ENCODE results near the gene USPL1.

The USPL1 gene

DNA sequence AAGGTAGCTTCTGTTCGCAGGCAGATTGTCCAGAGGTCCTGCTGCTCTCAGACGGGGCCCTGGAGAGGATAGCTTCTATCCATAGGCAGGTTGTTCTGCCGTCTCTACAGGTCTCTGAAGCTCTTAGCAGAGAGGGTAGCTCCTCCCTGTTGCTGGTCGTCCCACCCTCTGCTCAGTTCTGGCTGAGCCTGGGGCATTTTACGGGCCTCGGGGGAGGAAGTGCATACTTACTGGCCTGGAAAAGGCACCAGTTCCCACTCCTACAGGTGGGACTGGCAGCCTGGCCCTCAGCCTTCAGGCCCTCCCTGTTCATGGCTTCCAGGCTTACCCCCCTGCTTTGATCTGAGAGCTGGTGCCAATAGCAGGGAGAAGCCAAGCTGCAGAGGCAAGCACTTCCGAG is 42.3 kb downstream of the USPL1 start:
- DNase-seq (ENCODE audit: low spot score) = no peak

GRCh38 chr13:30660796-30661195 is 43.1 kb downstream of the USPL1 start:
- DNase-seq (ENCODE audit: low spot score) = no peak

DNA sequence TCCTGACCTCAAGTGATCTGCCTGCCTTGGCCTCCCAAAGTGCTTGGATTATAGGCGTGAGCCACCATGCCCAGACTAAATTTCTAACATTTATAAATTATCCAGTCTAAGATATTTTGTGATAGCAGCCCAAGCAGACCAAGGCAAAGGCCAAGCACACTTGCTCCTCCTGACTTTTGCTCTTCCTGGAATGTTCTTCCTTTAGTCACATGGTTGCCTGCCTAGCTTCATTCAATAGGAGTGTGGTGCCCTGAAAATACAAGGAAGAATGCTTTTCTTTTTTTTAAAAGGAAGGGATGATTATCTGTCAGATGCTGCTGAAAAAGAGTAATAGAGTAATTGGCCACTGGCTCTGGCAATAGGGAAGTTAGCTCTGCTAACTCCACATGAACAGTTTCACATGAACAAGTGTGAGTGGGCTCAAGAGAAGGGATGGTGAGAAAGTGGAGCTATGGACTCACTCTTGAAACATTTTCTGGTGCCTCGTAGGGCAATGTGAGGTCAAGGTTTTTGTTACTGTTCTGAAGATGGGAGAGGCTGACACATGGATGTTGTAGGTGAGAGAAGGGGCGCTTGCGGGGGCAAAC is 47.1 kb downstream of the USPL1 start:
- DNase-seq (ENCODE audit: low spot score) = no peak

DNA sequence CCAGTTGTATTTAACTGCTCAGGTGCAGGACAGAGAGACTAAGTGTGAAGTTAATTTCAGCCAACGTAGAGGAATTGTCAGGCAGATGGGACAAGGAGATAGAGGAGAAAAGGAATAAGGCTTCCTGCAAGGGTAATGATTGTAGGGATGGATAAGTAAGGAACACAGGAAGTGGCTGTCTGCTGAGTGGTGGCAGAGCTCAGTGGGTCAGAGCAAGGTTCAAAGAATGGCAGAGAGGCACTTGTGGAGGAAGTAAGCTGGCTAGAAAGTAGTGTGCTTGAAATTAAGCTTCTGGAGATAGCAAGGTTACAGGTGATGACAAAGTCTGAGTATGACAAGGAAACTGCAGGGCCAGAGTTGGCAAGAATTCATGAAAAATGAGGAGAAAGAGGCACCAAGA is 47.9 kb downstream of the USPL1 start:
- DNase-seq (ENCODE audit: low spot score) = no peak

DNA sequence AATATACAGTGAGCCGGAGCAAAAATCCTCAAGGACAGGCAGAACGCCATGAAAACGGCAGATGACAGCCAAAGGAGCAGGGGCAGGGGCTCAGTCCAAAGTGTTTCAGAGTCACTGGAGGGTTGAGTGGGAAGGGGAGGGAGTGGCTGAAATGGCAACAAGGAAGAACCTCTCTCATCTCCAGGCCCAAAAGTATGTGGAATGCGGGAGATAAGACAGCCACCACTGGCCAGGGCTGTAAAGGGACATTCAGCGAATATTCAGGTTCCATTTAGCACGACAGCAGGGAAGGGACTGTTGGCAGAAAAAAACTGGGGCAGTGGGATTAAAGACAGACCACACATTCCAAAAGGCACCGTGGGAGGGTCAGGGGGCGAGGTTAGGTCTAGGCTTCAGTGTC is 48.4 kb downstream of the USPL1 start:
- DNase-seq (ENCODE audit: low spot score) = no peak

GRCh38 chr13:30667014-30667413 is 49.3 kb downstream of the USPL1 start:
- DNase-seq (ENCODE audit: low spot score) = no peak

DNA sequence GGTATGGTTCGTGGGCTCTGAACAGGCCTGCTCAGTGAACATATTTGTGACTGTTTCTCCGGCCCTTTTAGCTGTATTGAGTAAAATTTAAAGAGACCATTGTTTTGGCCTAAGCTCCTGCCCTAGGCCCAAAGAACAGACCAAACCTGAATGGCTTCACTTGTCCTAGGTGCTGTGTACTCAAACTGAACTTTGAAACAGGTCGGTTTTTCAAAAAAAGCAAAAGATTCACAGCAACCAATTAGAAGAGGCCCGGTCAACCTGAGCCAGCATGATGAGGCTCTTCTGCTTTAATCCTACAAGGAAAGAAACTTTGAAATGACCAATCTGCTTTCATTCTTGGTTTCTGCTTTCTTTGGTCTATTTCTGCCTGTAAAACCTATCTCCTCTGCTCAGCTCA is 50.6 kb downstream of the USPL1 start:
- DNase-seq (ENCODE audit: low spot score) = no peak

- no peak for DNase-seq (ENCODE audit: low spot score)
These were observed 53.6 kb downstream of the USPL1 start for GRCh38 chr13:30671271-30671815.

- DNase-seq (ENCODE audit: low spot score) = peak; percentile 91
These were observed 56.2 kb downstream of the USPL1 start for GRCh38 chr13:30673669-30674521.

- DNase-seq (ENCODE audit: low spot score) = no peak
These were observed 58.0 kb downstream of the USPL1 start for GRCh38 chr13:30675717-30676116.

DNA sequence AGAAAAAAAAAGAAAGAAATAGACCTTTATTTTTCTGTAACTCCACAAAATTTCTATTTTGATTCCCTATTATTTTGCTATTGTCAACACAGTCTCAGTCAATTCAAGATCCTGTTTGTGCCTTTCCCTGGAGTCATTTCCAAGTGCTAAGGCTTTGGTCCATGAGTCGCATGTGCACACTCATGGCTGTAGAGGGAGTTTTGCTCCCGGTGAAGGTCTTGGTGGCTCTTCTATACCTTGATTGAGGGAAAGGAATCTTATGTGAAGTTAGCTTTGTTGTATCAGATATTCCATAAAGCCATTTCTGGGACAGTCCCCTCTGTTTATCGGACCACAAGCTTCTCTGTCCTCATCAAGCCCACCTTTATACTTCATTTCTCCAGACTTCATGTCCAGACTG is 59.0 kb downstream of the USPL1 start:
- no peak for DNase-seq (ENCODE audit: low spot score)

- no peak for DNase-seq (ENCODE audit: low spot score)
These were observed 62.0 kb downstream of the USPL1 start for GRCh38 chr13:30679483-30680330.

- DNase-seq (ENCODE audit: low spot score) = no peak
These were observed 64.1 kb downstream of the USPL1 start for GRCh38 chr13:30681843-30682242.

GRCh38 chr13:30685320-30685859 is 67.7 kb downstream of the USPL1 start:
- no peak for DNase-seq (ENCODE audit: low spot score)

- DNase-seq (ENCODE audit: low spot score) = no peak
These were observed 68.3 kb downstream of the USPL1 start for GRCh38 chr13:30685987-30686386.

DNA sequence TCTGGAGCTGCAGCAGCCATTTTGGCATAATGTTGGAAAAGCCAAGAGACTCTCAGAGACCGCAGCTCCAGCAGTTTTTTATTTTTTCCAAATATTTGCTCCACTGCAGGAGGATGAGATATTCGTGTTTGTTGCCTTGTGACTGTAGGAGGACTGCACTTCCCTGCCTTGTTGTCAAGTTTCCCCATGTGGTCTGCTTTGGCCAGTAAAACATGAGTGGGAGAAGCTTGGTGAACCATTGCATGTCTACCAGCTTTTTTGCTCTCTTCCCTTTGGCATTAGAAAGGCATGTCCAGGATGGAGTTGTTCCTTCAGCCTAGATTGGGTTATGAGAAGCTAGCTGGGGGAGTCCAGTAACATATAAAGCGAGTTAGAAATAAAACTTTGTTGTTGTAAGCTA is 69.9 kb downstream of the USPL1 start:
- no peak for DNase-seq (ENCODE audit: low spot score)

DNA sequence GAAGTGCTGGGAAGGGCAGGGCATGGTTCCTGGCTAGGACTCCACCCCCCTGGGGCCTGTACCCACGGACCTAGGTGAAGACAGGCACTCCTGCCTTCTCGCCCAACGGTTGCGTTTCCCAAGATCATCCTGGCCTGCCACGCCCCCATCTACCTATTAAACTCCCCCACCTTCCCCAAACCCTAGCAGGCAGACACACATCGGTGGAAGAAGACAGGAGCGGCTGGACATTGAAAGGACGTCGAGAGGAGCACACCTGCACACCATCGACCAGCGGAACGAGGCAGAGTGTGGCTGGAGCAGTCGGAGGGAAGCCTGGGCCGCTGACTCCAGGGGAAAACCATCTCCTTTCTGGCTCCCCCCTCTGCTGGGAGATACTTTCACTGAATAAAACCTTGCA is 72.0 kb downstream of the USPL1 start:
- no peak for DNase-seq (ENCODE audit: low spot score)

DNA sequence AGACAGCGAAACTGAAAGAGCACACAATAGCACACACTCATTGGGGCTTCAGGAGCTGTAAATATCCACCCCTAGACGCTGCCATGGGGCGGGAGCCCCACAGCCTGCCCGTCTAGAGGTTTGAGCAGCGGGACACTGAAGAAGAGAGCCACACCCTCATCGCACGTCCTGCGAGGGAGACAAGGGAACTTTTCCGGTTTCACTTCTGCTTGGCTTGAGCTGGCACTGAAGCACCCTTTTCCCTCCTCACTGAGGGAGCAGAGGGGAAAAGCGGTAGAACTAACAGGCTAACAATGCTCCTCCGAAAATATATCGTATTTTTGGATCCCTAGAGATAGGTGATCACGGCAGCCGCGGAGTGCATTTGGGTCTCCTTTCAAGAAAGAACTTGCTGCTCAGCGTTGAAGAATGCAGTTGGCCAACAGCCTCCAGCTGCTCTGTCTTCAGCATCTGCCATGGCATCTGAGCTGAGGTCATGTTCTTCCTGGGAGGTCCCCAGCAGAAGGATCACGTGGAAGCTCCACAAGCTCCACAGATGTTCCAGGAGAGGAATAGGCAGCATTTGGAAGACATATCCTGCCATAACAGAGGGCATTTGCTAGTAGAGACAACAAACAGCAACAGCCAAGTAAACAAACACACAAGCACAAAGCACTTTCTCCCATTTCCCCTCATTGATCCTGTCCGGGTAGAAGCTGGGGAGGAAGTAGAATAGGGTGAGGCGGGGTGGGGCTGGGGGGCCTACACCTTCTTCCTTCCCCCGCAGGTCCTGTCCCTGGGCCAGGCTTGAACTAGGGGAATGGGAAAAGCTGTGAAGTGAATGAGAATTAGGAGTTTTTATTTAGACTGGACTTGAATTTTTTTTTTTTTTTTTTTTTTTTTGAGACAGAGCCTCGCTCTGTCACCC is 72.8 kb downstream of the USPL1 start:
- peak; percentile 44 for DNase-seq (ENCODE audit: low spot score)

DNA sequence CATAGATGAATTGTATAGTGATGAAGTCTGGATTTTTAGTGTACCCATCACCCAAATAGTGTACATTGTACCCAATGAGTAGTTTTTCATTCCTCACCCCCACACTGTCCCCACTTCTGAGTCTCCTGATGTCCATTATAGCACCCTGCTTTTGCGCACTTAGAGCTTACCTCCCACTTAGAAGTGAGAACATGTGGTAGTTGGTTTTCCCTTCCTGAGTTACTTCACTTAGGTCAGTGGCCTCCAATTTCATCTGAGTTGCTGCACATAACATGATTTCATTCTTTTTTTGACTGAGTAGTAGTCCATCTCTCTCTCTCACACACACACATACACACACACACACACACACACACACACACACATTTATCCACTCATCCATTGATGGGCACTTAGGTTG is 74.4 kb downstream of the USPL1 start:
- no peak for DNase-seq (ENCODE audit: low spot score)

- DNase-seq (ENCODE audit: low spot score) = peak; percentile 61
These were observed 78.8 kb downstream of the USPL1 start for GRCh38 chr13:30696278-30697176.

Measured in globus pallidus (tissue), 1 donor.